Activated CD4-positive, alpha-beta T cell treated with anti-CD3 and anti-CD28 coated beads, Interleukin-2, amount 10 ng/mL, durations not matched to agents 24 days and 14 days (primary cell): Measurements from ENCODE around the gene SCARB2. TPM values are rescaled to one million over a fixed set of nuclear protein-coding genes. Genes with fewer than 3 reads are reported as not detected.

Source experiments
- DNase-seq: peaks from one replicate; pipeline ENCODE4 v3.0.0; 2022
- H3K27ac Mint-ChIP-seq: one replicate; pipeline ENCODE4 v1.8.0; 2022; ENCODE audit warnings: mild to moderate bottlenecking, mixed read lengths
- H3K27me3 Mint-ChIP-seq: one replicate; pipeline ENCODE4 v1.8.0; 2022; ENCODE audit warnings: mixed read lengths
- H3K36me3 Mint-ChIP-seq: one replicate; pipeline ENCODE4 v1.8.0; 2022; ENCODE audit warnings: low read depth, mild to moderate bottlenecking, mixed read lengths
- H3K4me1 Mint-ChIP-seq: one replicate; pipeline ENCODE4 v1.8.0; 2021; ENCODE audit warnings: mixed read lengths
- H3K4me3 Mint-ChIP-seq: one replicate; pipeline ENCODE4 v1.8.0; 2022; ENCODE audit warnings: mild to moderate bottlenecking, moderate library complexity, mixed read lengths
- H3K9me3 Mint-ChIP-seq: one replicate; pipeline ENCODE4 v1.8.0; 2021; ENCODE audit warnings: mixed read lengths
- intact Hi-C: fragments of 100-400 bp; cut with micrococcal nuclease; formaldehyde crosslinking; loops from one replicate; pipeline ENCODE4 v1.15.1; 2023
- total RNA-seq: library from RNA; stranded (reverse); gene quantifications from 2 replicates; pipeline ENCODE4 v1.2.3, GENCODE V29; 2022

The SCARB2 gene
- total RNA-seq, 1 donor from 2014 or later = 1.7 TPM

GRCh38 chr4:76215077-76215476 is 1.5 kb upstream of the SCARB2 start:
- no peaks in the 10 kb centered on the region for H3K36me3 Mint-ChIP-seq
- no peak for DNase-seq
- H3K27ac Mint-ChIP-seq = no peak overlapping the region
- H3K4me1 Mint-ChIP-seq = peaks cover 24% of the 10 kb centered on the region
- H3K9me3 Mint-ChIP-seq = peaks cover 4% of the 10 kb centered on the region
- H3K27me3 Mint-ChIP-seq = peaks cover 36% of the 10 kb centered on the region
- intact Hi-C loops = loop anchor here (2.0 kb wide), 1 partner anchor 66 kb away; the partner anchor contains the start of gene NUP54
- H3K4me3 Mint-ChIP-seq = no peak overlapping the region

DNA sequence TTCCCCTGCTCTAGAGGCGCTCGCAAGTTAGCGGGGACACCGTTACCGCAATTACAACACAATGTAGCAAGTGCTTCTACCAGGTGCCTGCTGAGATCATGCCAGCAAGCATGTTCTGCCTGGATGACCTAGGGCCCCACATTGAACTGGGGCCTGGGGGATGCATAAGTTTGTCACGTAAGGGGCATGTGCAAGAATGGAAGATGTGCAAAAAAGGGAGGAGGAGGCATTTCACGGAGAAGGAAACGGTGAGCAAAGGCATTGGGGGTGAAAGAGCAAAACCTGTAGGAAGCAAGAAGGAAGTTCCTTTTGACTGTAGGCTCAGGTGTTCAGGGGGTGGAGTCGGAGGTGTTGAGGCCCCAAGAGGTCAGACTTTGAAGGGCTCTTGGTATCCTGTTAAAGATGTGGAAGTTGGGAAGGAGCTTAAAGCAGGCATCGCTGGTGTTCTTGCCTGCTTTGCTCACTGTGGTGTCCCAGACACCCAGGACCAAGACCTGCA is 602 bp upstream of the SCARB2 start:
- Mint-ChIP-seq H3K9me3 (peaks cover 4% of the 10 kb centered on the region), H3K27ac (peak overlapping the region; percentile 83), H3K36me3 (no peaks in the 10 kb centered on the region), H3K4me3 (peak overlapping the region; percentile 86), H3K27me3 (peaks cover 33% of the 10 kb centered on the region), H3K4me1 (peaks cover 22% of the 10 kb centered on the region)
- intact Hi-C loops = loop anchor here (2.0 to 5.0 kb wide), 3 partner anchors 65 to 1373 kb away; partner anchors contain the start of gene NUP54
- DNase-seq = no peak

DNA sequence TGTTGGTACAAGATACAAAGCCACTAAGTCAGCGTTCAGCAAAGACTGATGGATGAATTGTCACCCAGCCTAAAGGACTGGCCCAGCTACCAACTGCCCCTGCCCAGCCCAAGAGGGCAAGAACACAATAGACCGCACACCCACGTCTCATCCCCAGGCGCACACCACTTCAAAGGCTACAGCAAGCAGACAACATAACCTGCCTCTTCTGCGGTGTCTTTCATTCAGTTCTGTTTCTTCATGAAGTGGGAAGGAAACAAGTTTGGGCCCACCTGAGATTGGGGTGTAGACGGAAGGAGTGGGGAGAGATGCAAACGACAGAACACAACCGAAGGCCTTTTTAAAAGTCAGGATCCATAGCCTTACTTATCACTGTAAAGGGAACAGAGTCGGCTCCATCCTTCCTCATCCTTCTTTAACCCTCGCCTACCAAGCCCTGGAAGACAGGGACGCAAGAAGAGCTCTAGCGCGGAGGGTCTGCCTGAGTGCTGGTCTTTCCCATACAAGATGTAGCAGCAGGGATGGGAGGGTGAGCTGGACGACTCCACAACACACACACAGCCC is 691 bp downstream of the SCARB2 start:
- Mint-ChIP-seq H3K27ac (peak overlapping the region; percentile 68), H3K4me1 (peaks cover 29% of the 10 kb centered on the region), H3K27me3 (peaks cover 27% of the 10 kb centered on the region), H3K36me3 (no peaks in the 10 kb centered on the region), H3K4me3 (peak overlapping the region; percentile 67), H3K9me3 (peaks cover 4% of the 10 kb centered on the region)
- peak; percentile 79 for DNase-seq
- intact Hi-C loops = loop anchor here (2.0 to 5.0 kb wide), 3 partner anchors 94 to 1374 kb away; partner anchors contain the start of gene STBD1

- no peak for DNase-seq
- H3K4me3 Mint-ChIP-seq = peak overlapping the region; percentile 67
- H3K27ac Mint-ChIP-seq = peak overlapping the region; percentile 38
- peaks cover 29% of the 10 kb centered on the region for H3K4me1 Mint-ChIP-seq
- no peaks in the 10 kb centered on the region for H3K36me3 Mint-ChIP-seq
- peaks cover 21% of the 10 kb centered on the region for H3K27me3 Mint-ChIP-seq
- peaks cover 4% of the 10 kb centered on the region for H3K9me3 Mint-ChIP-seq
- intact Hi-C loops = loop anchor here (2.0 to 5.0 kb wide), 3 partner anchors 95 to 1375 kb away; partner anchors contain the start of gene STBD1
These were observed 1.6 kb downstream of the SCARB2 start for GRCh38 chr4:76211769-76212708.

GRCh38 chr4:76210452-76210851 is 3.2 kb downstream of the SCARB2 start:
- no peak for DNase-seq
- Mint-ChIP-seq H3K36me3 (no peaks in the 10 kb centered on the region), H3K4me3 (no peak overlapping the region), H3K27ac (no peak overlapping the region), H3K27me3 (peaks cover 8% of the 10 kb centered on the region), H3K9me3 (peaks cover 4% of the 10 kb centered on the region), H3K4me1 (peaks cover 29% of the 10 kb centered on the region)
- intact Hi-C loops = loop anchor here (5.0 kb wide), 2 partner anchors 153 to 1377 kb away; no protein-coding TSS in a partner anchor

DNA sequence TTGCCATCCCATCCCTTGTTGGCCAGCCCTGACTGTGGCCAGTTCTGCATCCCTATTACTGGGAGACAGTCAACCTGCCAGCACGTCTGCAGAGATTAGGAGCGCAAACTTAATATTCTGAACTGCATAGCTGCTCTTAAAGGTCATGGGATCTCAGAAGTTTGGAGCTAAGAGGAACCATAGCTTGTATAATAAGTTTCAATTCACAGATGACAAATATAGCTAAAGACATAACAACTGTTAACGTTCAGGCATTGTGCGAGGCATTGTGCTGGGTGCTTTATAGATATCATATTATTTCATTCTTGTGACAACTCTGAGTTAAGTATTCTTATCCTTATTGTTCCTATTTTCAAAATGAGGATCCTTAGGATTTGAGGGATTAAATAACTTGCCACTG is 3.7 kb downstream of the SCARB2 start:
- intact Hi-C loops = loop anchor here (5.0 kb wide), 2 partner anchors 153 to 1377 kb away; no protein-coding TSS in a partner anchor
- Mint-ChIP-seq H3K4me1 (peaks cover 29% of the 10 kb centered on the region), H3K27me3 (peaks cover 5% of the 10 kb centered on the region), H3K9me3 (peaks cover 4% of the 10 kb centered on the region), H3K36me3 (no peaks in the 10 kb centered on the region), H3K4me3 (no peak overlapping the region), H3K27ac (no peak overlapping the region)
- DNase-seq = no peak

- Mint-ChIP-seq H3K4me3 (no peak overlapping the region), H3K4me1 (peaks cover 20% of the 10 kb centered on the region), H3K9me3 (no peaks in the 10 kb centered on the region), H3K27ac (no peak overlapping the region), H3K36me3 (no peaks in the 10 kb centered on the region), H3K27me3 (peaks cover 2% of the 10 kb centered on the region)
- DNase-seq = no peak
- intact Hi-C loops = no loop called here
These were observed 5.4 kb downstream of the SCARB2 start for GRCh38 chr4:76208005-76208765.

DNA sequence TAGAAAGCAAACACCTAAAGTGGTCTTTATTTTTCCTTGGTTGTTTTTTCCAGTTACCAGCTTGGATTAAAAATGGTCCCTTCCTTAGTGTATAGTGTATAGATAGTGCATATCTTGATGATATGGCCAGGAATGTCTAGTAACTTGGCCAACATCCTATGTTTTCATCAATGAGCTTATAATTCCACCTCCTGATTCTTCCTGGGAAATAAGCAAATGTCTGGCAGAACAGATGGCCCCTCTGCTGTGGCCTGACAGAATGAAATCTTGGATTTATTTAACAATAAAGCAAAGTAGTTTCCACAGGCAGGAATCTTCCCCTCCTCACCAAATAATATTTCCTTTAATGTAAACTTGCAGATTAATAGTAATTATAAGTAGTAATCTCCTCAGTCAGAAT is 6.1 kb downstream of the SCARB2 start:
- Mint-ChIP-seq H3K4me3 (no peak overlapping the region), H3K36me3 (no peaks in the 10 kb centered on the region), H3K4me1 (peaks cover 15% of the 10 kb centered on the region), H3K27ac (no peak overlapping the region), H3K9me3 (no peaks in the 10 kb centered on the region), H3K27me3 (no peaks in the 10 kb centered on the region)
- no peak for DNase-seq
- intact Hi-C loops = no loop called here

DNA sequence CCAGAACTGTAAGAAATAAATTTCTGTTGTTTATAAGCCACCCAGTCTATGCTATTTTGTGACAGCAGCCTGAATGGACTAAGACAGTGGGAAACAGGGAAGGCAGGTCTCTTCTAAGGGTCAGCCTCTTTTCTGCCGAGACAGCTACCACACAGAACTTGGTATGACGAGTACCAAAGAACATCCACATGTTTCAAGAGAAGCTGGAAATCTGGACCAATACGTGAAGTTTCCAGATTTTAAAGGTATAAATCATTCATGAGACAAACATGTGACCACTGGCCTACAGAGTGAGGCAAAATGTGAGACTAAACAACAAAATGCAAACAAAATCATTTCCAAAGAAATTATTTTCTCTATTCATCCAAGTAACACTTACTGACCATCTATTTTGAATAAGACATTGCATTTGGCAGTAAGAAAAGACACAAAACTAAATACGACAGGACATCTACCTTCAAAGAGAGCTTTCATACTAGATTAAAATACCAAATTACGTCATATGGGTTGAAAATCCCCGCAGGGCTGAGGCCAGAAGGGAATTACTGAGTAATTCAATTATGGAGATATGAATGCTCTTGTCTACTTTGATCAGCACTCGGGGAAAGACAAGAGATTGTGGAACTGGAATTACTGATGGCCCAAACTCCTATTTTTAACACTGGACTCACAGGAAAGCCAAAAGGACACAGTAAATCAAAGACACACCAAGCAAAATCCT is 7.2 kb downstream of the SCARB2 start:
- no peaks in the 10 kb centered on the region for H3K36me3 Mint-ChIP-seq
- no peak overlapping the region for H3K27ac Mint-ChIP-seq
- H3K4me1 Mint-ChIP-seq = peaks cover 7% of the 10 kb centered on the region
- H3K27me3 Mint-ChIP-seq = no peaks in the 10 kb centered on the region
- no peaks in the 10 kb centered on the region for H3K9me3 Mint-ChIP-seq
- intact Hi-C loops = no loop called here
- H3K4me3 Mint-ChIP-seq = no peak overlapping the region
- no peak for DNase-seq

DNA sequence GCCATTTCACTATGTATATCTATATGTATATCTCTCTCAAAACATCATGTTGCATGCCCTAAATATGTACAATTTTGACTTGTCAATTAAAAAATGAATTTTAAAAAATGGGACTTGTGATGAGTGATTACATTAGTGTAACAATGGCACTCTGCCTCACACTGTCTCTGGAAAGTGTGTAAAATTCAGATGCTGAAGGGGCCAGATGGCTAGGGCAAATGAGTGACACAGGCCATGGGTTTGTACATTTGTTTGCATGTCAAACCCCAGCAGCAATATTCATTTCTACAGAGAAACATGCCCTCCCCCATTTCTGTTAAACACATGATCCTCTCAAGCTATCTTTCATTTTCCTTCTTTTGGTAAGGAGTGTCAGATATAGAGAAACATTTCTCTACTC is 8.1 kb downstream of the SCARB2 start:
- no peak overlapping the region for H3K4me3 Mint-ChIP-seq
- no peak for DNase-seq
- H3K27me3 Mint-ChIP-seq = no peaks in the 10 kb centered on the region
- H3K36me3 Mint-ChIP-seq = no peaks in the 10 kb centered on the region
- no peaks in the 10 kb centered on the region for H3K9me3 Mint-ChIP-seq
- H3K27ac Mint-ChIP-seq = no peak overlapping the region
- intact Hi-C loops = no loop called here
- peaks cover 7% of the 10 kb centered on the region for H3K4me1 Mint-ChIP-seq

GRCh38 chr4:76204936-76205335 is 8.7 kb downstream of the SCARB2 start:
- Mint-ChIP-seq H3K36me3 (no peaks in the 10 kb centered on the region), H3K9me3 (no peaks in the 10 kb centered on the region), H3K4me1 (peaks cover 8% of the 10 kb centered on the region), H3K4me3 (no peak overlapping the region), H3K27ac (no peak overlapping the region), H3K27me3 (no peaks in the 10 kb centered on the region)
- no peak for DNase-seq
- intact Hi-C loops = no loop called here

- no peak overlapping the region for H3K27ac Mint-ChIP-seq
- intact Hi-C loops = no loop called here
- no peak for DNase-seq
- H3K9me3 Mint-ChIP-seq = no peaks in the 10 kb centered on the region
- H3K27me3 Mint-ChIP-seq = no peaks in the 10 kb centered on the region
- no peaks in the 10 kb centered on the region for H3K36me3 Mint-ChIP-seq
- peaks cover 11% of the 10 kb centered on the region for H3K4me1 Mint-ChIP-seq
- no peak overlapping the region for H3K4me3 Mint-ChIP-seq
These were observed 10.1 kb downstream of the SCARB2 start for GRCh38 chr4:76203541-76203940.

- Mint-ChIP-seq H3K4me3 (no peak overlapping the region), H3K9me3 (no peaks in the 10 kb centered on the region), H3K27ac (no peak overlapping the region), H3K27me3 (no peaks in the 10 kb centered on the region), H3K4me1 (peaks cover 17% of the 10 kb centered on the region), H3K36me3 (no peaks in the 10 kb centered on the region)
- intact Hi-C loops = no loop called here
- no peak for DNase-seq
These were observed 12.3 kb downstream of the SCARB2 start for GRCh38 chr4:76201276-76201675.
